Measurements from ENCODE around the gene PSMA3.
A peak's percentile ranks its signal among the peaks of the same experiment; 100 is the strongest.
"Not testable (repeated sequence)": the region's sequence is repeated elsewhere in the genome, so short reads cannot be mapped to it uniquely, and the experiment has no call there.

Gene PSMA3

GRCh38 chr14:58258156-58258555 lies 13.5 kb downstream of the PSMA3 start:
- no peak overlapping the region for H3K4me3 ChIP-seq (ENCODE audit: low read depth in 1 of 2, low read length in 1 of 2)
- no peaks in the 10 kb centered on the region for H3K4me1 ChIP-seq (ENCODE audit: control insufficient read depth in 1 of 2, insufficient read depth in 1 of 2, low read depth in 1 of 2, low read length in 1 of 2)
- peaks cover 61% of the 10 kb centered on the region for H3K36me3 ChIP-seq
- TF ChIP-seq CTCF (IDR thresholded peaks at IDR 0.05), result no peak
- no peaks in the 10 kb centered on the region for H3K9me3 ChIP-seq
- no peak overlapping the region for H3K27ac ChIP-seq
- H3K27me3 ChIP-seq, result no peaks in the 10 kb centered on the region

GRCh38 chr14:58262005-58262404 lies 17.4 kb downstream of the PSMA3 start:
- not testable (repeated sequence) for H3K4me1 ChIP-seq (ENCODE audit: control insufficient read depth in 1 of 2, insufficient read depth in 1 of 2, low read depth in 1 of 2, low read length in 1 of 2); H3K4me3 ChIP-seq (ENCODE audit: low read depth in 1 of 2, low read length in 1 of 2); H3K9me3 ChIP-seq; H3K27ac ChIP-seq; H3K27me3 ChIP-seq
- H3K36me3 ChIP-seq, result peaks cover 73% of the 10 kb centered on the region

- peaks cover 80% of the 10 kb centered on the region for H3K36me3 ChIP-seq
- H3K4me1 ChIP-seq (ENCODE audit: control insufficient read depth in 1 of 2, insufficient read depth in 1 of 2, low read depth in 1 of 2, low read length in 1 of 2), result no peaks in the 10 kb centered on the region
- H3K27me3 ChIP-seq, result no peaks in the 10 kb centered on the region
- no peak for TF ChIP-seq CTCF (IDR thresholded peaks at IDR 0.05)
- H3K27ac ChIP-seq, result peak overlapping the region; percentile 19
- H3K9me3 ChIP-seq, result no peaks in the 10 kb centered on the region
- no peak overlapping the region for H3K4me3 ChIP-seq (ENCODE audit: low read depth in 1 of 2, low read length in 1 of 2)
These were observed 20.8 kb downstream of the PSMA3 start for GRCh38 chr14:58265401-58265800.

GRCh38 chr14:58270628-58271027 lies 26.0 kb downstream of the PSMA3 start:
- peaks cover 92% of the 10 kb centered on the region for H3K36me3 ChIP-seq
- H3K27ac ChIP-seq, result peak overlapping the region; percentile 6
- no peaks in the 10 kb centered on the region for H3K9me3 ChIP-seq
- H3K4me3 ChIP-seq (ENCODE audit: low read depth in 1 of 2, low read length in 1 of 2), result no peak overlapping the region
- H3K4me1 ChIP-seq (ENCODE audit: control insufficient read depth in 1 of 2, insufficient read depth in 1 of 2, low read depth in 1 of 2, low read length in 1 of 2), result no peaks in the 10 kb centered on the region
- TF ChIP-seq CTCF (IDR thresholded peaks at IDR 0.05), result no peak
- H3K27me3 ChIP-seq, result no peaks in the 10 kb centered on the region

GRCh38 chr14:58272588-58273372 lies 28.1 kb downstream of the PSMA3 start:
- TF ChIP-seq CTCF (IDR thresholded peaks at IDR 0.05), result no peak
- peaks cover 80% of the 10 kb centered on the region for H3K36me3 ChIP-seq

GRCh38 chr14:58274881-58275280 lies 30.2 kb downstream of the PSMA3 start:
- H3K36me3 ChIP-seq, result peaks cover 79% of the 10 kb centered on the region
- peak overlapping the region; percentile 31 for H3K27ac ChIP-seq
- no peak overlapping the region for H3K4me3 ChIP-seq (ENCODE audit: low read depth in 1 of 2, low read length in 1 of 2)
- no peaks in the 10 kb centered on the region for H3K27me3 ChIP-seq
- H3K4me1 ChIP-seq (ENCODE audit: control insufficient read depth in 1 of 2, insufficient read depth in 1 of 2, low read depth in 1 of 2, low read length in 1 of 2), result no peaks in the 10 kb centered on the region
- no peak for TF ChIP-seq CTCF (IDR thresholded peaks at IDR 0.05)
- H3K9me3 ChIP-seq, result no peaks in the 10 kb centered on the region

More at GRCh38 chr14:58272588-58273372, 28.1 kb downstream of the PSMA3 start:
- Histone ChIP-seq H3K27me3 (no peaks in the 10 kb centered on the region), H3K4me1 (ENCODE audit: control insufficient read depth in 1 of 2, insufficient read depth in 1 of 2, low read depth in 1 of 2, low read length in 1 of 2) (no peaks in the 10 kb centered on the region), H3K27ac (no peak overlapping the region), H3K9me3 (no peaks in the 10 kb centered on the region), H3K4me3 (ENCODE audit: low read depth in 1 of 2, low read length in 1 of 2) (no peak overlapping the region)
